Natural killer cell (primary cell): ENCODE data around the gene EPS15. TPM values are rescaled to one million over a fixed set of nuclear protein-coding genes. Genes with fewer than 3 reads are reported as not detected.

Experiments used
- ATAC-seq, 3 donors: fragments of 150-1000 bp in 2 of 3; fragments of 200-7000 bp in 1 of 3; cut with Tn5 transposase; 1 replicate in 1 of 3; 2 replicates in 2 of 3; pipeline ENCODE4 v1.10.0; 2021; ENCODE audit warnings: mild to moderate bottlenecking in 2 of 3, moderate library complexity in 2 of 3
- DNase-seq, 2 donors: peaks; one replicate each; pipeline versions ENCODE4 v3.0.0 to v3.0.0-alpha.2; 2013 to 2021; ENCODE audit warnings: mixed read lengths in 1 of 2
- H3K27ac ChIP-seq: one replicate; pipeline ENCODE4 v1.5.1; 2013; ENCODE audit warnings: mild to moderate bottlenecking, low read length
- H3K27me3 ChIP-seq: one replicate; pipeline ENCODE4 v1.6.1; 2013; ENCODE audit warnings: low read length; ENCODE audit not compliant: control insufficient read depth, insufficient read depth
- H3K36me3 ChIP-seq: one replicate; pipeline ENCODE4 v1.6.1; 2013; ENCODE audit warnings: low read length; ENCODE audit not compliant: control insufficient read depth, insufficient read depth
- H3K4me1 ChIP-seq: one replicate; pipeline ENCODE4 v1.6.1; 2013; ENCODE audit warnings: low read length; ENCODE audit not compliant: control insufficient read depth, insufficient read depth
- H3K4me3 ChIP-seq: one replicate; pipeline ENCODE4 v1.5.1; 2013; ENCODE audit warnings: low read length
- H3K9me3 ChIP-seq: one replicate; pipeline ENCODE4 v1.6.1; 2013; ENCODE audit warnings: low read length; ENCODE audit not compliant: control insufficient read depth, insufficient read depth
- H3K27ac Mint-ChIP-seq, 2 donors: one replicate each; pipeline ENCODE4 v1.8.0; 2022; ENCODE audit warnings: mild to moderate bottlenecking in 2 of 2, mixed read lengths in 2 of 2, moderate library complexity in 1 of 2
- H3K27me3 Mint-ChIP-seq, 2 donors: one replicate each; pipeline ENCODE4 v1.8.0; 2022; ENCODE audit warnings: low read depth in 2 of 2, mixed read lengths in 2 of 2
- H3K36me3 Mint-ChIP-seq: one replicate; pipeline ENCODE4 v1.8.0; 2022; ENCODE audit warnings: mixed read lengths
- H3K4me1 Mint-ChIP-seq, 2 donors: one replicate each; pipeline ENCODE4 v1.8.0; 2022; ENCODE audit warnings: mixed read lengths in 2 of 2
- H3K4me3 Mint-ChIP-seq: one replicate; pipeline ENCODE4 v1.8.0; 2022; ENCODE audit warnings: mild to moderate bottlenecking, moderate library complexity, mixed read lengths
- H3K9me3 Mint-ChIP-seq, 2 donors: one replicate each; pipeline ENCODE4 v1.8.0; 2022; ENCODE audit warnings: mixed read lengths in 2 of 2
- CTCF ChIP-seq: fragments of 200-600 bp; IDR thresholded peaks from one replicate; pipeline ENCODE4 v1.8.0; 2022; ENCODE audit warnings: antibody characterized with exemption
- WGBS: methylation state at CpG from one replicate; pipeline ENCODE4 v1.1.7; 2013; ENCODE audit warnings: missing lambda C conversion rate; ENCODE audit not compliant: insufficient coverage; 5-methylcytosine and 5-hydroxymethylcytosine counted together
- intact Hi-C: fragments of 100-400 bp; cut with micrococcal nuclease; formaldehyde crosslinking; loops from one replicate; pipeline ENCODE4 v1.14.2; 2022
- total RNA-seq, 4 donors: library from RNA; stranded (reverse); fragments of 120-200 nt in 1 of 4; gene quantifications; one replicate each; pipeline versions ENCODE4 v1.2.3 to v1.2.4, GENCODE V29; 2013 to 2022

EPS15 gene
- total RNA-seq, 3 donors from 2014 or later (not counting 1 experiment from before 2014, with no cell fraction given): 92.7 to 127 (median 93.5) TPM

GRCh38 chr1:51320967-51321923 lies 197.8 kb downstream of the EPS15 start:
- no peak overlapping the region for H3K27ac Mint-ChIP-seq

DNA sequence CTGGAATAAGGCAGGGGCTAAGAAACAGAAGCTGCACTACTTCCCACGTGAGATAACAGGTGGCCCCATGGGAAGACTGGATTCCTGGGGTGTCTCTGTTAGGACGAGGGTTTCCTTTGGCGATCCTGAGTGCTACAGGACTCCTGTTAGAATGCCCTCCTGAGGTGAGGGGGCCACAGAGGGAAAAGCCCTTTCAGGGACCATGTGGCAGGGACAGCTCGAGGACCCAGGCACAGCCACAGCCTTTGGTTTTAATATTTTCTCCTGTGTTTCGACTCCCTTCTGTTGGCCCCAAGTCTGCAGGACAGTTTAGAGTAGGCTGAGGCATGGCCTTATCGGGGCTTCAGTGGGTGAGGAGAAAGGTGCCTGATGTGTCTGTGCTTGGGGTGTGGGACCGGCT lies 201.3 kb downstream of the EPS15 start:
- intact Hi-C loops: no loop called here
- no peak overlapping the region for H3K27ac Mint-ChIP-seq
- Histone ChIP-seq H3K27me3 (no peaks in the 10 kb centered on the region), H3K4me1 (no peaks in the 10 kb centered on the region), H3K9me3 (no peaks in the 10 kb centered on the region), H3K4me3 (no peak overlapping the region), H3K36me3 (no peaks in the 10 kb centered on the region), H3K27ac (no peak overlapping the region)
- TF ChIP-seq CTCF: no peak
- no peaks in the 10 kb centered on the region for H3K27me3 Mint-ChIP-seq
- no peaks in the 10 kb centered on the region for H3K36me3 Mint-ChIP-seq
- no peaks in the 10 kb centered on the region for H3K4me1 Mint-ChIP-seq
- H3K4me3 Mint-ChIP-seq: no peak overlapping the region
- WGBS: 93% methylated on average over 7 of the region's 7 CpGs
- ATAC-seq (no peak), DNase-seq (no peak)
- no peaks in the 10 kb centered on the region for H3K9me3 Mint-ChIP-seq

More at GRCh38 chr1:51320967-51321923, 197.8 kb downstream of the EPS15 start:
- intact Hi-C loops: no loop called here
- Mint-ChIP-seq H3K4me1 (no peaks in the 10 kb centered on the region), H3K4me3 (no peak overlapping the region), H3K9me3 (no peaks in the 10 kb centered on the region), H3K27me3 (peaks cover 5 to 6% of the 10 kb centered on the region in 2 donors), H3K36me3 (no peaks in the 10 kb centered on the region)
- Histone ChIP-seq H3K36me3 (no peaks in the 10 kb centered on the region), H3K4me1 (no peaks in the 10 kb centered on the region), H3K4me3 (no peak overlapping the region), H3K27me3 (no peaks in the 10 kb centered on the region), H3K9me3 (no peaks in the 10 kb centered on the region), H3K27ac (no peak overlapping the region)
- WGBS: 92% methylated on average over 10 of the region's 11 CpGs
- ATAC-seq (no peak), DNase-seq (no peak)
- no peak for TF ChIP-seq CTCF

DNA sequence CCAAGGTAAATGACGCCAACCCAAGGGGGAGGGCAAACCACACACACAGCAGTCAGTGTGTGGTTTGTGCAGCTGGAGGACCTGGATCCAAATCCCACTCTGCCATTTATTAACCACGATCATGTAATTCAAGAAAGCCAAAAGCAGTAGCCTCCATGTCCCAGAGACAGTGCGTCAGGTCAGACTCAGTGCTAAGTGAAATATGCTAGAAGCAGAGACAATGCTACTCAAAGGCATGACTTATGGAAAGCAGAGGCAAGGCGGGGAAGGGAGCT lies 202.3 kb downstream of the EPS15 start:
- Mint-ChIP-seq H3K36me3 (no peaks in the 10 kb centered on the region), H3K27ac (no peak overlapping the region), H3K4me1 (no peaks in the 10 kb centered on the region), H3K4me3 (no peak overlapping the region), H3K9me3 (no peaks in the 10 kb centered on the region), H3K27me3 (no peaks in the 10 kb centered on the region)
- TF ChIP-seq CTCF: no peak
- DNase-seq (no peak), ATAC-seq (no peak)
- Histone ChIP-seq H3K36me3 (no peaks in the 10 kb centered on the region), H3K27me3 (no peaks in the 10 kb centered on the region), H3K4me3 (no peak overlapping the region), H3K9me3 (no peaks in the 10 kb centered on the region), H3K27ac (no peak overlapping the region), H3K4me1 (no peaks in the 10 kb centered on the region)
- WGBS: 53% methylated on average over 4 of the region's 4 CpGs
- intact Hi-C loops: no loop called here
